Measurements from ENCODE around the gene SSTR3. TPM values are rescaled to one million over a fixed set of nuclear protein-coding genes. Genes with fewer than 3 reads are reported as not detected.
A peak's percentile ranks its signal among the peaks of the same experiment; 100 is the strongest.

The SSTR3 gene
- total and polyA plus RNA-seq, 2 donors (not counting 1 experiment from before 2014, with no cell fraction given), result 0.64 to 0.98 TPM

DNA sequence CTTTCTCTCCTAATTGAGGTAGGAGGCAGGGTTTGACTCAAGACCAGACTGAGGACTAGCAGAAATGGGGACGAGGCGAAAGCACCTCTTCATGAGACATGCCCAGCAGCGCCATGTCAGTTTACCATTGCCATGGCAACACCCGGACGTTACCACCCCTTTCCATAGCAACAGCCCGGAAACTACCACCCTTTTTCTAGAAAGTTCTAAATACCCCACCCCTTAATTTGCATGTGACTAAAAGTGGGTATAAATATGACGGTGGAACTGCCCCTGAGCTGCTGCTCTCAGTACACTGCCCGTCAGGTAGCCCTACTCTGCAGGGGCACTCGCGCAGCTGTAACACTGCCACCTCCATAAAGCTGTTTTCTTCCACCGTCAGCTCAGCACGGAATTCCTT lies 37.7 kb upstream of the SSTR3 start:
- H2AFZ ChIP-seq (ENCODE audit: insufficient read depth, low read depth, low read length, poor library complexity, severe bottlenecking), result no peak overlapping the region
- H3K27me3 ChIP-seq (replicated peaks in 1 of 4; ENCODE audit: control extremely low read depth in 1 of 4, control insufficient read depth in 3 of 4, insufficient read depth in 4 of 4, low read length in 3 of 4), result no peaks in the 10 kb centered on the region
- Mint-ChIP-seq H3K9me3 (ENCODE audit: insufficient read depth) (no peaks in the 10 kb centered on the region), H3K4me3 (no peak overlapping the region), H3K27ac (peak overlapping the region; percentile 23), H3K4me1 (peaks cover 34% of the 10 kb centered on the region), H3K27me3 (no peaks in the 10 kb centered on the region)
- peaks cover 6% of the 10 kb centered on the region for H3K79me2 ChIP-seq (ENCODE audit: control insufficient read depth, insufficient read depth, low read length)
- H3K4me1 ChIP-seq (ENCODE audit: control insufficient read depth in 2 of 2, insufficient read depth in 2 of 2, low read length in 2 of 2), result peaks cover 13 to 20% of the 10 kb centered on the region in 2 donors
- H3K9me3 ChIP-seq (ENCODE audit: control extremely low read depth in 1 of 3, control insufficient read depth in 2 of 3, insufficient read depth in 1 of 3, low read length in 2 of 3), result no peaks in the 10 kb centered on the region
- WGBS (ENCODE audit: insufficient coverage), result 86% methylated on average over 6 of the region's 12 CpGs
- no peak for DNase-seq
- no peak overlapping the region for H3K4me3 ChIP-seq (ENCODE audit: control extremely low read depth in 1 of 5, extremely low read depth in 1 of 5, insufficient read depth in 1 of 5, low read depth in 2 of 5, low read length in 4 of 5)
- H3K36me3 ChIP-seq (replicated peaks in 1 of 2; ENCODE audit: control extremely low read depth in 1 of 2, control insufficient read depth in 1 of 2, extremely low read depth in 1 of 2, insufficient read depth in 2 of 2, low read length in 1 of 2), result no peaks in the 10 kb centered on the region
- ChIA-PET POLR2A (no interaction called here), CTCF (interaction anchor here (1.1 to 17.0 kb wide), 3 partner anchors 14 to 66 kb away, joined by 3 to 377 read pairs (median 4); no protein-coding TSS in a partner anchor)
- TF ChIP-seq, protein P1, sequence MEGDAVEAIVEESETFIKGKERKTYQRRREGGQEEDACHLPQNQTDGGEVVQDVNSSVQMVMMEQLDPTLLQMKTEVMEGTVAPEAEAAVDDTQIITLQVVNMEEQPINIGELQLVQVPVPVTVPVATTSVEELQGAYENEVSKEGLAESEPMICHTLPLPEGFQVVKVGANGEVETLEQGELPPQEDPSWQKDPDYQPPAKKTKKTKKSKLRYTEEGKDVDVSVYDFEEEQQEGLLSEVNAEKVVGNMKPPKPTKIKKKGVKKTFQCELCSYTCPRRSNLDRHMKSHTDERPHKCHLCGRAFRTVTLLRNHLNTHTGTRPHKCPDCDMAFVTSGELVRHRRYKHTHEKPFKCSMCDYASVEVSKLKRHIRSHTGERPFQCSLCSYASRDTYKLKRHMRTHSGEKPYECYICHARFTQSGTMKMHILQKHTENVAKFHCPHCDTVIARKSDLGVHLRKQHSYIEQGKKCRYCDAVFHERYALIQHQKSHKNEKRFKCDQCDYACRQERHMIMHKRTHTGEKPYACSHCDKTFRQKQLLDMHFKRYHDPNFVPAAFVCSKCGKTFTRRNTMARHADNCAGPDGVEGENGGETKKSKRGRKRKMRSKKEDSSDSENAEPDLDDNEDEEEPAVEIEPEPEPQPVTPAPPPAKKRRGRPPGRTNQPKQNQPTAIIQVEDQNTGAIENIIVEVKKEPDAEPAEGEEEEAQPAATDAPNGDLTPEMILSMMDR (IDR thresholded peaks at IDR 0.05), result no peak
- TF ChIP-seq EZH2 (IDR thresholded peaks at IDR 0.05; ENCODE audit: borderline replicate concordance, insufficient read depth, low read depth, low read length, poor library complexity, severe bottlenecking), result no peak
- no peaks in the 10 kb centered on the region for H4K20me1 ChIP-seq (ENCODE audit: control insufficient read depth, insufficient read depth, low read length, poor library complexity, severe bottlenecking)
- no peak overlapping the region for H3K9ac ChIP-seq (ENCODE audit: low read length)
- intact Hi-C loops (cut with micrococcal nuclease), result loop anchor here (10.0 kb wide), 1 partner anchor 595 kb away; the partner anchor contains the start of genes ANKRD54 and EIF3L
- no peak overlapping the region for H3K27ac ChIP-seq (ENCODE audit: low read length in 2 of 2)
- ATAC-seq (ENCODE audit: low read depth), result no peak
- no peak overlapping the region for H3K4me2 ChIP-seq (replicated peaks; ENCODE audit: low read depth, low read length, poor library complexity, severe bottlenecking)

DNA sequence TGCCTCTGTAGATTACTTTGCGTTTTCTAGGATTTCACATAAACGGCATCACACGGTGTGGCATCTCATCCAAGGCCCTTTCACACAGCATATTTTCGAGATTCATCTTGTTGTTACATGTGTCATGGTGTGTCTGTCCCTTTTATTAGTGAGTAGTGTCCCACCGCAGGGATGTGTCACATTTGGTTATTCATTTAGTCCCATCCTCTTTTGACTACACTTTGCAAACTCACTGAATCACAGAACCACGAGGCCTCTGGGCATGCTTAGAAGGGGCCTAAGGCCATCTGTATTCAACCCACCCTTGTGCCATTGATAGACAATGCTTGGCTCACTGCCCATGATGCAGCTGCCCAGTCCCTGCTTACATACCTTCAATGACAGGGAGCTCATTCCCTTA lies 36.0 kb upstream of the SSTR3 start:
- Histone ChIP-seq H3K9me3 (ENCODE audit: control extremely low read depth in 1 of 3, control insufficient read depth in 2 of 3, insufficient read depth in 1 of 3, low read length in 2 of 3) (no peaks in the 10 kb centered on the region), H3K9ac (ENCODE audit: low read length) (no peak overlapping the region), H3K36me3 (replicated peaks in 1 of 2; ENCODE audit: control extremely low read depth in 1 of 2, control insufficient read depth in 1 of 2, extremely low read depth in 1 of 2, insufficient read depth in 2 of 2, low read length in 1 of 2) (no peaks in the 10 kb centered on the region), H3K4me3 (ENCODE audit: control extremely low read depth in 1 of 5, extremely low read depth in 1 of 5, insufficient read depth in 1 of 5, low read depth in 2 of 5, low read length in 4 of 5) (no peak overlapping the region), H3K79me2 (ENCODE audit: control insufficient read depth, insufficient read depth, low read length) (peaks cover 16% of the 10 kb centered on the region), H3K4me2 (replicated peaks; ENCODE audit: low read depth, low read length, poor library complexity, severe bottlenecking) (no peak overlapping the region), H4K20me1 (ENCODE audit: control insufficient read depth, insufficient read depth, low read length, poor library complexity, severe bottlenecking) (peaks cover 7% of the 10 kb centered on the region), H2AFZ (ENCODE audit: insufficient read depth, low read depth, low read length, poor library complexity, severe bottlenecking) (peak overlapping the region; percentile 32), H3K27me3 (replicated peaks in 1 of 4; ENCODE audit: control extremely low read depth in 1 of 4, control insufficient read depth in 3 of 4, insufficient read depth in 4 of 4, low read length in 3 of 4) (no peaks in the 10 kb centered on the region), H3K27ac (ENCODE audit: low read length in 2 of 2) (no peak overlapping the region), H3K4me1 (ENCODE audit: control insufficient read depth in 2 of 2, insufficient read depth in 2 of 2, low read length in 2 of 2) (peaks cover 21 to 31% of the 10 kb centered on the region in 2 donors)
- no peaks in the 10 kb centered on the region for H3K9me3 Mint-ChIP-seq (ENCODE audit: insufficient read depth)
- TF ChIP-seq, protein P1 (IDR thresholded peaks at IDR 0.05), result no peak
- no peak for TF ChIP-seq EZH2 (IDR thresholded peaks at IDR 0.05; ENCODE audit: borderline replicate concordance, insufficient read depth, low read depth, low read length, poor library complexity, severe bottlenecking)
- intact Hi-C loops (cut with micrococcal nuclease), result loop anchor here (10.0 kb wide), 1 partner anchor 597 kb away; the partner anchor contains the start of genes ANKRD54 and EIF3L
- no peak for DNase-seq
- peak overlapping the region; percentile 36 for H3K4me3 Mint-ChIP-seq
- POLR2A ChIA-PET, result no interaction called here
- H3K27me3 Mint-ChIP-seq, result no peaks in the 10 kb centered on the region
- 42% methylated on average over 2 of the region's 6 CpGs for WGBS (ENCODE audit: insufficient coverage)
- peaks cover 50% of the 10 kb centered on the region for H3K4me1 Mint-ChIP-seq
- no peak for ATAC-seq (ENCODE audit: low read depth)
- peak overlapping the region; percentile 76 for H3K27ac Mint-ChIP-seq
- CTCF ChIA-PET, result interaction anchor here (0.8 to 17.0 kb wide), 6 partner anchors 10 to 319 kb away, joined by 4 to 377 read pairs (median 5); no protein-coding TSS in a partner anchor

Measured in B cell (primary cell).